Transverse colon (tissue), 4 donors: ENCODE measurements around the gene OGA.
"Not testable (repeated sequence)": the region's sequence is repeated elsewhere in the genome, so short reads cannot be mapped to it uniquely, and the experiment has no call there.

Experiments used
- CTCF ChIP-seq, 5 experiments: fragments of 200-600 bp in 3 of 5; fragments of 450-650 bp in 2 of 5; sonication (generic) in 3 of 5; IDR thresholded peaks; 1 replicate in 2 of 5; 2 replicates in 3 of 5; pipeline ENCODE4 v1.5.1; 2016 to 2017; ENCODE audit warnings: antibody characterized with exemption in 5 of 5, inconsistent platforms in 3 of 5, mild to moderate bottlenecking in 2 of 5, moderate library complexity in 1 of 5
- POLR2AphosphoS5 ChIP-seq, 3 donors: sonication (generic); formaldehyde crosslinking; IDR thresholded peaks; one replicate each; pipeline ENCODE4 v1.6.1; 2016; ENCODE audit warnings: antibody characterized with exemption in 3 of 3

- not testable (repeated sequence) for TF ChIP-seq POLR2AphosphoS5, CTCF (IDR thresholded peaks at IDR 0.05)
These were observed 29.0 kb downstream of the OGA start for GRCh38 chr10:101789231-101789630.
